GM19193 (cell line): ENCODE results near the gene RBMS1.

Experiments used
- POLR2A ChIP-seq: IDR thresholded peaks from 4 replicates; pipeline ENCODE4 v1.6.1; 2011; ENCODE audit not compliant: insufficient read depth, insufficient read length; ENCODE audit errors: extremely low read depth

The RBMS1 gene

DNA sequence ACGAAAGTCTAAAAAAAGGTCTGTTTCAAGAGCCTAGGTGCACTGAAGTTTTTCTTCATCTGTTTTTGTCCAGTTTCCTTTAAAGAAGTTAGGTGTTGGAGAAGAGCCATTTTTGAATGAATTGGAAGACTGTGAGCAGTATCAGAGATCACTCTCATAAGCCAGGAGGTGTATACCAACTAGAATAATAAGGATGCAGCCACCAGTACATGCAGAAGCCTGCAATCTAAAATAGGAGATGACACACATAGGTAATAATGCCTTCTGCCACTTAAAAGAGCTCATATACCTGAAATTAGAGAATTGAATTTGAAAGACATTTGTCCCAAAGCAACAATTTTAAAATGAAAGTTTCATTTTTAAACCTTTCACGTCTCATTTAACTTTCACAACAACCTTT is 81.7 kb downstream of the RBMS1 start:
- TF ChIP-seq POLR2A = no peak

GRCh38 chr2:160411167-160411566 is 82.4 kb downstream of the RBMS1 start:
- no peak for TF ChIP-seq POLR2A

GRCh38 chr2:160409480-160409879 is 84.1 kb downstream of the RBMS1 start:
- no peak for TF ChIP-seq POLR2A

GRCh38 chr2:160408959-160409291 is 84.7 kb downstream of the RBMS1 start:
- no peak for TF ChIP-seq POLR2A

DNA sequence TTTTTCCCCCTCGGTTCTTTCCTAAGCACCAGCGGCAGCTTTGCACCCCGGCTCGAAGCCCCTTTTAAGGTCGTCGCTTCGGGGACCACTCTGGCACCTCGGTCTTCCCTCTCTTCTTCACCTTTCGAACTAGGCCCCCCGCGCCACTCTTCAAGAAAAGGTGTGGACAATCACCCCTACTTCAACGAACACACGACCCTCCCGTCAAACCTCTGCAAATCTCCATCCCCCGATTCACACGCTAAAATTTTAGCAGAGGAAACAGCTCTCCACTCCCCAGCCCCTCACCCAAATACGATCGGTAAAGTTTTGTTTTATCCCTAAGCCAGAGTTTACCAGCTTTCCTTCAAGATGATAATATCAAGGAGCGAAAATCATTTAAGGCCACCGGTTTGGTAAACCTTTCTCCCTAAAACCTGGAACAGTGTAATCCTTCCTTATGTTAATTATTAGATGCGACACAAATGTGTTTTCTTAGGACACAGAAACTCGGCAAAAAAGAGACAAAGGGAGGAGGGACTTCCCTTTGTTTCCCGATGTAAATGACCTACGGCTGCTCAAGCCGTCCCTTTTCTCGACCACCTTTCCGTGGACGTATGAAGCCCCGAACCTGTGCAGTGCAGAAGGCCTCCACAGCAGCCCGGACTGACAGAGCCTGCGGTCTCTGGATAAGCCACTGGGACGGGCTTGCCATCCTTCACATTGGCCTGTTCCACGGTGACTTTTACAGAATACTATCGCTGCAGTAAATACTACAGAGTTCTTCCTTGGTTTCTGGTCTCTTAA is 85.2 kb downstream of the RBMS1 start:
- no peak for TF ChIP-seq POLR2A

- TF ChIP-seq POLR2A = no peak
Measured at GRCh38 chr2:160407393-160408172, 86.0 kb downstream of the RBMS1 start.

DNA sequence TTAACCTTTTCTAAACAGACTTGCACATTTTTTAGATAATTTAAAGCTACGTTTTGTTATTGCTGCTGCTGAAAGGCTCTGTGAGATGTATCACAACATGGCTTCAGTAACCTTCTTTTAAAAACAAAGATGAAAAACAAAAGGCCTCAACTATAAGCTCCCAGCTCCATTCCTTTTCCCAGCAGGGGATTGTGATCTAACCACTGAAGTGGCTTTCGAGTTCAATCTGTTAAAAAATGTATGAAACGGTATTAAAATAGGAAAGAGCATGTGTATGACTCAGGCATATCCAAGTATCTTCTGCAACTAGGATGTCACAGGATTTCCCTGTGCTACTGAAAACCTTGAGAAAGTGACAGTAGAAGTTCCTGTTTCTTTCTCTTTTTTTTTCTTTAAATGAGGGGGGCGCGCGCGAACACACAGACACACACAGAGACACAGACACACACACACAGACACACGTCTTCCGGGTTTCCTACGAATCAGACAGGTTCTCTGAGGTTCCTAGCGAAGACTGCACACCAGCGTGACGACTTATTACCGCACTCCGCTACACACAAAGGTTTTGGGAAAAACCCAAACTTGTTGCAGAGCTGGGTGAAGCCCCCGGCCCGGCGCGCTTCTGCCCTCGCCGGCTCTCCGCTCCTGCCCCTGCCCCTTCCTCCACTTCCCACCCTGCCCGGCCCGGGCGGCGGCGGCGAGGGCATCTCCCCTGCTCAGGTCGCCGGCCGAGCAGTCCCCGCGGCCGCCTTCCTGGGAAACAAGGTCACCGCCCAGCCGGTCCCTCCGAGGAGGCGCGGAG is 86.8 kb downstream of the RBMS1 start:
- no peak for TF ChIP-seq POLR2A

DNA sequence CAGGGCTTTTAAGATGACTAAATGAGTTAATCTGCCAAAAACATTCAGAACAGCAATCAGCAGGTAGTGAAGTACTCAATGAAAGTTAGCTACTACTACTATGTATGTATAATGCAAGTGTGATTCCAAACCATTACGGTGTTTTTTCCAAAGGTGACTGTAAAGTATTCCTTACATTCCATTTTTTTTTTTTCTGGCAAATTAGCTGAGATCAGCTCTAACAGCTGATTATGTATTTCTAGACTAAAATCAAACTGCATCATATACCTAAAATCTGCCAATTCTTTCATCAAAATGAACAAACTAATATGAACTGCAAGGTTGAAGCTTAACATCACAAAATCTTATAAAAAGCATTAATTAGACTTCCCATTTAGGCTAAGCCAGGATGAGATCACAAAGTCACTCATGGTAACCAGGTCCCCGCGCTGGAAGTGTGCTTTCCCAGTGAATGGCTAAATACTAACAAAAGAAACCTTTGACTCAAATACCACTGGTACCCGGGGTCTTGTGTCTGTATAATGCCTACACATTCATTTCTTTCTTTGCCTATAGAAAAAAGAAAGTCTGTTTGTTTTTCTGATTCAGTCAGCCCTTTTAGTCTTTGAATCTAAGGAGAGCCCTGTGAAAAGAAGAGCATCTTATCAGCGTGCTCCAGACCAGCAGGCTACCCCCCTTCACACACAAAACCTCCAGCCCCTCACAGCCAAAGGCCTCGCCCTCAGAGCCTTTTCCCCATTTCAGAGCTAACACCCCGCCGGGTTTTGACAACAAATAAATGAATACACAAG is 88.3 kb downstream of the RBMS1 start:
- TF ChIP-seq POLR2A = no peak

DNA sequence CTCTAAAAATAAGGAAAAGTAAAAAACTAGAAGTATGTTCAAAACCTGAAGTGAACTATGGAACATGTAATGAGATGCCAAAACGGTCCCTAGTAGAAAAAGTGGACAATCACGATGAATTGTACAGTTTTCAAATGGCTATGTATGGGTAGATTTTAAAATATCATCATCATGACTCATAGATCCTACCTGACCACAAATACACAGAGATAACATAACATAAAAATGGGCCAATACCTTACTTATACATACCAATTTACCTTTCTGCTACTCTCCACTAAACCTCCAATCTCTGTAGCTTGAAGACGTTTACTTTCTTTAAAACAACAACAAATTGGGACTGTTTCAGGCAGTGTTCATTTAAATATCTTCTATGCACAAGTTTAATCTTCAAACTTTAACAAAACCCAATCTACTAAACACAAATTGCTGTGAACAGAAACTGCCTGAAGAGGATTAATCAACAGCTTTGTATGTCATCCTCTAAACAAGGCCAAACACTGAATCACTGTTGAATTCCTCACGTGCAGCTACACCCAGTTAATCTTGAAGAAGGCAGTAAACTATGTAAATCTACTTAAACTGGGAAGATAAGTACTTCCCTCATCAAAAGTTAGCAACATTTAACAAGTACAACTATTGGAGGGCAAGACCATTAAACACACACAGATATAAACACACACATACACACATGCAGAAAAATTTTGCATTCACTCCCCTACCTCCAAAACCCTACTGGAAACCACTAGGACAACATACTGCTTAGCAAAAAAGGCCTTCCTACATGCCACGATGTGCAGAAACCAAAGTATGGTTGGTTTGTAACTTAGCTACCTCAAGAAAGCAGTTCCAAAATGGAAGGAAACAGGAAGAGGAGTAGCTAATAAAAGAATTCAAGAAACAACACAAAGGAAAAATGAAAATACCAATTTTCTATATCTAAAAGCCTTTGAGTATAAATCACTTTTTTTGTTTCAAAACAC is 90.3 kb downstream of the RBMS1 start:
- no peak for TF ChIP-seq POLR2A

DNA sequence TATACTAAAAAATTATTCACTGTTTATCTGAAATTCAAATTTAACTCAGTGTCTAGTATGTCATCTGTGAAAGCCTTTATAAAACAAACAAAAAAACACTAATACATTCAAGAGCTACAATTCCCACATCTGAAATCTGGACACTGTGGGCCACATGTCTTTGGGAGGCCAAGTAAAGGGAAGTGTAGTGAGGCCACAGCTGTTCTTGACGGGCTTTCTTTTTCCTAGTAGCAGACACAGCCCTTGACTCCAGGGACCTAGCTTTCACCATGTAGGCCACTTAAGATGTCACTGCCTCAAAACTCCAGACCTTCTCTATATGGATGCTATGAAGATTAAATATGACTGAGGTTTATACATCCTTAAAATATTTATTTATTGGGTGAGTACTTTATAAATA is 91.1 kb downstream of the RBMS1 start:
- no peak for TF ChIP-seq POLR2A

DNA sequence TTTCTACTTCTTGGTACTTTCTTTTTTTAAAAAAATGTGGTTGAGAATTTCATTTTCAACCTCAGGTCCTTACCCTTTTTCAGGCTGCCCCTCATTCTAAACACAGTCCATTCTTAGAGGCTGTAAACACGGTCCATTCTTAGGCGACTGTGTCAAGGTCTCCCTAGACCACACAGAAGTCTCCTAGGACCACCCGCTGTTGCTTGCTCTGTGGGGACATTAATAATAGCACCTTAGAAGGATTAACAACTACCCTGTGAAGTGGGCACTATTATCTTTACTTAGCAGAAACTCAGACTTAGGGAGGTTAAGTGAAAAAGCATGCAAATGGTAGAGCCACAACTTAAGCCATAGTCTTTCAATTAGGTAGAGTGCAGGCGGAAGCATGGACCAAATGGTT is 91.7 kb downstream of the RBMS1 start:
- TF ChIP-seq POLR2A = no peak

DNA sequence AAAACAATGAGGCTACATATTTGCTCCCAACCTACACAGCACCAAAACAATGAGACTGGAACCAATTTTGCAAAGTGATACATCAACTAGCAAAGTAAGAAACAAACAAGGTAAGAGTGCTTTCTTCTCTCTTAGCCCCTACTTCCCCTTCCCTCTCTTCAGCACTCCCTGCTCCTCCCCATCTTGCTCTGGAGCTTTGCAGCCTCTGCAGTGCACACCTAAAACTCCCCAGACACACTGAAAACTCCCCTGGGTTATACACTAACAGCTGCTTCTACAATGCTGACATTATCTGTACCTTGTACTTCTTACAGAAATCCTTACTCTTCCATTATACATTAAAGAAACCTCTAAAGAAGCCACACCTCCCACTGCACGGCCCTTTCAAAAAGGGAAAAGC is 93.7 kb downstream of the RBMS1 start:
- TF ChIP-seq POLR2A = no peak

- no peak for TF ChIP-seq POLR2A
Measured at GRCh38 chr2:160397530-160397865, 96.1 kb downstream of the RBMS1 start.

DNA sequence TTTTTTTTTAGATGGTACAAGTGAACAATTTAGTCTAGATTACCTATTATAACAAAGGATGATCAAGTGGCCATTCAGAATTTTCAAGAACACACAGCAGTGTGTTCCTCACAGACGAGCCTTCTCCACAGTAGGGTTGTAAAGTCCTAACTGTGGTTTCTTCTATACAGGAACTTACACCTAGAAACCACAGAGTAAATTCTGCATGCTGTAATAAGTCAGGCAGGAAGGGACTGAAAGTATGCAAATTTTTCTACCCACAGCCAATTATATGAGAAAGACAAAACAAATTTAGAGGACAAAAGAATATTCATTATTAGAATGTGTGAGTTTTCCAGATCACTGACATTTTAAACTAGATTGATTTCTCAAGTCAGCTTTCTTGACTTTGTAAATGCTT is 99.5 kb downstream of the RBMS1 start:
- no peak for TF ChIP-seq POLR2A

DNA sequence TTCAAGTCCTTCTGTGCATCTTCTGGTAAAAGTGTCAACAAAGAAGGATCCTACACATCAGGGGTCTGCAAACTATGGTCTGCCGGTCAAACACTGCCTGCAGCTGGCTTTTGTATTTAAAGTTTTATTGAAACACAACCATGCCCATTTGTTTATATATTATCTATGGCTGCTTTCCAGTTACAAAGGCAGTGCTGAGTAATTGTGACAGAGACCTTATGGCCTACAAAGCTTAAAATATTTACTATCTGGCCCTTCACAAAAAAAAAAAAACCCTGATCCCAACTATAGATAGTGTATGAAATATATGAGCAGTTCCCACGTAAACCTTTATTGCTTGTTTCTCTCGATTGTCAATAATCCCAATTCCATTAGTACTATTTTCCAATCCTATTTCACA is 101.4 kb downstream of the RBMS1 start:
- TF ChIP-seq POLR2A = no peak
